OCI-LY3 (cell line): ENCODE measurements around the gene BRD8.
A peak's percentile ranks its signal among the peaks of the same experiment; 100 is the strongest.

Experiments used
- H2AFZ ChIP-seq: fragments of 200-600, 300-600 bp; shearing (Covaris generic); 2 replicates; pipeline ENCODE4 v1.6.0; 2014; ENCODE audit warnings: antibody characterized with exemption, low read depth, low read length
- H3K27ac ChIP-seq: fragments of 200-600, 300-600 bp; sonication (generic); 2 replicates; pipeline ENCODE4 v1.5.1; 2014; ENCODE audit warnings: mild to moderate bottlenecking, low read length, moderate library complexity, mixed read lengths
- H3K27me3 ChIP-seq: fragments of 200-600, 300-600 bp; sonication (generic); 2 replicates; pipeline ENCODE4 v1.6.1; 2014; ENCODE audit warnings: low read depth, low read length, mixed read lengths
- H3K36me3 ChIP-seq: fragments of 200-600, 300-600 bp; sonication (generic); replicated peaks from 2 replicates; pipeline ENCODE3; 2014; ENCODE audit warnings: low read depth, low read length, mixed read lengths
- H3K4me1 ChIP-seq: fragments of 300-600, 200-600 bp; sonication (generic); 2 replicates; pipeline ENCODE4 v1.6.1; 2014; ENCODE audit warnings: low read length, mixed read lengths
- H3K4me2 ChIP-seq: fragments of 200-600, 300-600 bp; sonication (generic); 2 replicates; pipeline ENCODE4 v1.6.1; 2014; ENCODE audit warnings: low read length, mixed read lengths
- H3K4me3 ChIP-seq: fragments of 300-600, 200-600 bp; sonication (generic); 2 replicates; pipeline ENCODE4 v1.5.1; 2014; ENCODE audit warnings: antibody characterized with exemption, mild to moderate bottlenecking, low read length, moderate library complexity
- H3K79me2 ChIP-seq: fragments of 300-600, 200-600 bp; shearing (Covaris generic); 2 replicates; pipeline ENCODE4 v1.6.1; 2014; ENCODE audit warnings: mild to moderate bottlenecking, low read length, mixed read lengths
- H3K9ac ChIP-seq: fragments of 300-600, 200-600 bp; shearing (Covaris generic); 2 replicates; pipeline ENCODE4 v1.6.0; 2014; ENCODE audit warnings: mild to moderate bottlenecking, low read length, moderate library complexity
- H3K9me3 ChIP-seq: fragments of 200-600, 300-600 bp; shearing (Covaris generic); 2 replicates; pipeline ENCODE4 v1.6.1; 2014; ENCODE audit warnings: low read length, mixed read lengths; ENCODE audit not compliant: insufficient read depth
- H4K20me1 ChIP-seq: fragments of 200-600, 300-600 bp; sonication (generic); 2 replicates; pipeline ENCODE4 v1.6.1; 2016; ENCODE audit warnings: low read length, mixed read lengths; ENCODE audit not compliant: insufficient read depth
- EZH2phosphoT487 ChIP-seq: fragments of 200-600 bp; shearing (Covaris generic); IDR thresholded peaks from 2 replicates; pipeline ENCODE4 v1.6.1; 2018; ENCODE audit warnings: antibody characterized with exemption, mixed run types, low read depth
- TF ChIP-seq, protein P1 (sequence below): fragments of 200-600, 300-600 bp; sonication (generic); IDR thresholded peaks from 2 replicates; pipeline ENCODE4 v1.5.1; 2014; ENCODE audit warnings: antibody characterized with exemption, low read length, low read depth

BRD8 gene

GRCh38 chr5:138141734-138142133, 36.7 kb downstream of the BRD8 start:
- Histone ChIP-seq H3K9ac (no peak overlapping the region), H3K4me2 (no peak overlapping the region), H3K27me3 (no peaks in the 10 kb centered on the region), H2AFZ (no peak overlapping the region), H3K36me3 (no peaks in the 10 kb centered on the region), H4K20me1 (no peaks in the 10 kb centered on the region), H3K79me2 (no peaks in the 10 kb centered on the region), H3K4me1 (peaks cover 5% of the 10 kb centered on the region), H3K9me3 (no peaks in the 10 kb centered on the region), H3K27ac (no peak overlapping the region), H3K4me3 (no peak overlapping the region)
- no peak for TF ChIP-seq EZH2phosphoT487
- TF ChIP-seq, protein P1, sequence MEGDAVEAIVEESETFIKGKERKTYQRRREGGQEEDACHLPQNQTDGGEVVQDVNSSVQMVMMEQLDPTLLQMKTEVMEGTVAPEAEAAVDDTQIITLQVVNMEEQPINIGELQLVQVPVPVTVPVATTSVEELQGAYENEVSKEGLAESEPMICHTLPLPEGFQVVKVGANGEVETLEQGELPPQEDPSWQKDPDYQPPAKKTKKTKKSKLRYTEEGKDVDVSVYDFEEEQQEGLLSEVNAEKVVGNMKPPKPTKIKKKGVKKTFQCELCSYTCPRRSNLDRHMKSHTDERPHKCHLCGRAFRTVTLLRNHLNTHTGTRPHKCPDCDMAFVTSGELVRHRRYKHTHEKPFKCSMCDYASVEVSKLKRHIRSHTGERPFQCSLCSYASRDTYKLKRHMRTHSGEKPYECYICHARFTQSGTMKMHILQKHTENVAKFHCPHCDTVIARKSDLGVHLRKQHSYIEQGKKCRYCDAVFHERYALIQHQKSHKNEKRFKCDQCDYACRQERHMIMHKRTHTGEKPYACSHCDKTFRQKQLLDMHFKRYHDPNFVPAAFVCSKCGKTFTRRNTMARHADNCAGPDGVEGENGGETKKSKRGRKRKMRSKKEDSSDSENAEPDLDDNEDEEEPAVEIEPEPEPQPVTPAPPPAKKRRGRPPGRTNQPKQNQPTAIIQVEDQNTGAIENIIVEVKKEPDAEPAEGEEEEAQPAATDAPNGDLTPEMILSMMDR, result no peak

DNA sequence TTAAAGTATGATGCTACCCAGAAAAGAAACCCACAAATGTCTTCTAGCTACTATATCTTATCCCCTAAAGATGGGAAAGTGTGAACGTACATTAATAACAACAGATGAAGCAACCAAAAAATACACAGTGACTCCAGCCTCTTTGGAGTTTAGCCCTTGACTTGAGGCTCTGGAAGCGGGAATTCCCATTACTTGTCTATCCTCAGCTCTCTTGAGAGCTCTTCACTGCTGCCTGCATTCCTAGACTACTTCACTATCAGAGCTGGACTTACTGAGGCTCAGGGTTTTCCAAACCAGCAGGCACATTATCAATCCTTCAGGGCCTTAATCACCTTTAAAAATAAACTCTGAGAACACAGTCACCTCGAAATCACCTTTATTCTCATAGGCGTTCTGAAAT, 38.2 kb downstream of the BRD8 start:
- no peaks in the 10 kb centered on the region for H4K20me1 ChIP-seq
- no peaks in the 10 kb centered on the region for H3K79me2 ChIP-seq
- no peak overlapping the region; the same call in 1 of the 2 replicates for H2AFZ ChIP-seq
- peaks cover 5% of the 10 kb centered on the region for H3K4me1 ChIP-seq
- H3K27me3 ChIP-seq, result no peaks in the 10 kb centered on the region
- H3K4me2 ChIP-seq, result peak overlapping the region; percentile 68; the same call in 1 of the 2 replicates
- no peak overlapping the region for H3K9ac ChIP-seq
- no peak for TF ChIP-seq EZH2phosphoT487
- TF ChIP-seq, protein P1, result no peak
- H3K4me3 ChIP-seq, result no peak overlapping the region
- no peak overlapping the region for H3K27ac ChIP-seq
- H3K36me3 ChIP-seq, result no peaks in the 10 kb centered on the region
- no peaks in the 10 kb centered on the region for H3K9me3 ChIP-seq

DNA sequence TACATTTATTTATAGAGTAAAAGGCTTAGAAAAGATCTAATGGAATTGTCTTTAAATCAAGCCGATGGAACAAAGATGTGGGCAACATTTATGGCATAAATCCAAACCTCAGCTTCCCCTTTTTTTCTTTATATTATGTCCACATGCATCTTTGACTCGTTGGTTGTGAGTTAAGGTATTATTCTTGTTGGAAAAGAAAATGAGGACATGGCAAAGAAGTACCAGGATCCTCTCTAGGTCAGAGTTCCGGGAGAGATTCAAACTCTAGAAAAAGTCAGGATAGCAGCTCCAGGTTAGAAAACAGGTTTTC, 38.7 kb downstream of the BRD8 start:
- peak overlapping the region; percentile 68 for H3K4me2 ChIP-seq
- H3K36me3 ChIP-seq, result no peaks in the 10 kb centered on the region
- no peaks in the 10 kb centered on the region for H3K79me2 ChIP-seq
- peak overlapping the region; percentile 78 for H2AFZ ChIP-seq
- H3K9ac ChIP-seq, result 0 out of 2 replicates have a peak overlapping the region, but pooled peaks have one; percentile 14
- no peaks in the 10 kb centered on the region for H3K9me3 ChIP-seq
- peak overlapping the region; percentile 81 for H3K4me3 ChIP-seq
- no peaks in the 10 kb centered on the region for H3K27me3 ChIP-seq
- peaks cover 5% of the 10 kb centered on the region for H3K4me1 ChIP-seq
- H3K27ac ChIP-seq, result no peak overlapping the region
- TF ChIP-seq, protein P1, result no peak
- no peak for TF ChIP-seq EZH2phosphoT487
- no peaks in the 10 kb centered on the region for H4K20me1 ChIP-seq

- H3K9me3 ChIP-seq, result no peaks in the 10 kb centered on the region
- peaks cover 5% of the 10 kb centered on the region for H3K4me1 ChIP-seq
- H3K27me3 ChIP-seq, result no peaks in the 10 kb centered on the region
- H3K9ac ChIP-seq, result peak within 1 kb of the TSS; percentile 38; the same call in 1 of the 2 replicates
- peak within 1 kb of the TSS; percentile 68 for H3K4me2 ChIP-seq
- H3K36me3 ChIP-seq, result no peaks in the 10 kb centered on the region
- H3K4me3 ChIP-seq, result peak within 1 kb of the TSS; percentile 81
- TF ChIP-seq, protein P1, result no peak
- TF ChIP-seq EZH2phosphoT487, result no peak
- peak within 1 kb of the TSS; percentile 78 for H2AFZ ChIP-seq
- H3K27ac ChIP-seq, result no peak within 1 kb of the TSS
- H4K20me1 ChIP-seq, result no peaks in the 10 kb centered on the region
- no peaks in the 10 kb centered on the region for H3K79me2 ChIP-seq
Observed at GRCh38 chr5:138138949-138139780, 39.3 kb downstream of the BRD8 start, which contains the start of gene NME5. Gene NME5, minus strand, starts transcription at chr5:138139428. Its CDS starts 648 bp downstream, at chr5:138138780.
